ENCODE measurements around the gene FN3K. TPM values are rescaled to one million over a fixed set of nuclear protein-coding genes. Genes with fewer than 3 reads are reported as not detected.

The FN3K gene
- total RNA-seq, 1 experiment from 2014 or later: 28.3 TPM

GRCh38 chr17:82787081-82787848 lies 51.9 kb downstream of the FN3K start:
- no peak overlapping the region for H3K56ac ChIP-seq (ENCODE audit: insufficient read length, low read depth, low read length)
- H3K9me3 Mint-ChIP-seq: no peaks in the 10 kb centered on the region; a peak in 1 of 5 replicates

More at GRCh38 chr17:82787081-82787848, 51.9 kb downstream of the FN3K start:
- Mint-ChIP-seq H3K27me3 (ENCODE audit: low read depth) (no peaks in the 10 kb centered on the region), H3K27ac (no peak overlapping the region; a peak in 1 of 7 replicates), H3K4me3 (no peak overlapping the region), H3K36me3 (ENCODE audit: insufficient read depth in 1 of 3, low read depth in 3 of 3) (peaks cover 33 to 51% (median 40%) of the 10 kb centered on the region in 3 experiments), H3K4me1 (no peaks in the 10 kb centered on the region; a peak in 2 of 4 replicates)
- no peaks in the 10 kb centered on the region for H3K23me2 ChIP-seq (ENCODE audit: insufficient read length, low read depth, low read length, poor library complexity, severe bottlenecking)
- H3K14ac ChIP-seq (ENCODE audit: insufficient read depth, low read length): no peak overlapping the region
- no peak overlapping the region for H2AFZ ChIP-seq (ENCODE audit: low read length)
- H4K8ac ChIP-seq (replicated peaks; ENCODE audit: insufficient read length, low read depth, low read length): no peak overlapping the region
- no peak overlapping the region for H2AK5ac ChIP-seq (ENCODE audit: insufficient read length, low read length)
- no peak overlapping the region for H3K27ac ChIP-seq (ENCODE audit: insufficient read length, low read depth, low read length)
- H3K9me3 ChIP-seq (ENCODE audit: control insufficient read depth, low read depth, low read length): no peaks in the 10 kb centered on the region
- TF ChIP-seq, protein P1, sequence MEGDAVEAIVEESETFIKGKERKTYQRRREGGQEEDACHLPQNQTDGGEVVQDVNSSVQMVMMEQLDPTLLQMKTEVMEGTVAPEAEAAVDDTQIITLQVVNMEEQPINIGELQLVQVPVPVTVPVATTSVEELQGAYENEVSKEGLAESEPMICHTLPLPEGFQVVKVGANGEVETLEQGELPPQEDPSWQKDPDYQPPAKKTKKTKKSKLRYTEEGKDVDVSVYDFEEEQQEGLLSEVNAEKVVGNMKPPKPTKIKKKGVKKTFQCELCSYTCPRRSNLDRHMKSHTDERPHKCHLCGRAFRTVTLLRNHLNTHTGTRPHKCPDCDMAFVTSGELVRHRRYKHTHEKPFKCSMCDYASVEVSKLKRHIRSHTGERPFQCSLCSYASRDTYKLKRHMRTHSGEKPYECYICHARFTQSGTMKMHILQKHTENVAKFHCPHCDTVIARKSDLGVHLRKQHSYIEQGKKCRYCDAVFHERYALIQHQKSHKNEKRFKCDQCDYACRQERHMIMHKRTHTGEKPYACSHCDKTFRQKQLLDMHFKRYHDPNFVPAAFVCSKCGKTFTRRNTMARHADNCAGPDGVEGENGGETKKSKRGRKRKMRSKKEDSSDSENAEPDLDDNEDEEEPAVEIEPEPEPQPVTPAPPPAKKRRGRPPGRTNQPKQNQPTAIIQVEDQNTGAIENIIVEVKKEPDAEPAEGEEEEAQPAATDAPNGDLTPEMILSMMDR (conservative IDR thresholded peaks at IDR 0.05): no peak
- H2BK15ac ChIP-seq (ENCODE audit: low read depth, low read length): no peak overlapping the region
- H3K4ac ChIP-seq (ENCODE audit: low read depth, low read length): no peak overlapping the region
- no peak overlapping the region for H2BK20ac ChIP-seq (ENCODE audit: low read depth, low read length, poor library complexity, severe bottlenecking)
- H2BK120ac ChIP-seq (ENCODE audit: low read depth, low read length, poor library complexity, severe bottlenecking): no peak overlapping the region
- no peak overlapping the region for H2BK5ac ChIP-seq (ENCODE audit: insufficient read length, low read length)
- no CpG with 5 or more reads among the region's 27 CpGs for WGBS (ENCODE audit: extremely low coverage, insufficient read length, low lambda C conversion rate)
- no peak overlapping the region for H3K9ac ChIP-seq (ENCODE audit: extremely low read depth, insufficient read length, low read length)
- no peaks in the 10 kb centered on the region for H3K4me1 ChIP-seq (ENCODE audit: insufficient read depth, low read length)
- no peaks in the 10 kb centered on the region; the same call in 1 of the 2 replicates for H3K79me2 ChIP-seq (ENCODE audit: insufficient read depth, low read length)
- no peaks in the 10 kb centered on the region for H3K27me3 ChIP-seq (ENCODE audit: insufficient read depth, low read length)
- no peak overlapping the region for H2BK12ac ChIP-seq (ENCODE audit: insufficient read length, low read depth, low read length)
- no peak overlapping the region for H4K5ac ChIP-seq (ENCODE audit: insufficient read length, low read depth, low read length)
- H3K4me2 ChIP-seq (ENCODE audit: insufficient read depth, insufficient read length, low read length): no peak overlapping the region
- DNase-seq: no peak
- no peaks in the 10 kb centered on the region for H3K79me1 ChIP-seq (ENCODE audit: insufficient read depth, low read depth, low read length, poor library complexity, severe bottlenecking)
- no peak overlapping the region for H3K18ac ChIP-seq (ENCODE audit: insufficient read length, low read depth, low read length)
- H4K20me1 ChIP-seq (ENCODE audit: control insufficient read depth, insufficient read depth, insufficient read length): no peaks in the 10 kb centered on the region
- no peak overlapping the region for H3K23ac ChIP-seq (ENCODE audit: insufficient read length, low read depth, low read length)
- no peak overlapping the region for H4K91ac ChIP-seq (ENCODE audit: insufficient read length, low read depth, low read length)
- no peak overlapping the region for H3T11ph ChIP-seq (ENCODE audit: low read length)

All from H9 (cell line).